Central memory CD8-positive, alpha-beta T cell (primary cell): ENCODE measurements around the gene TENT4A.

Experiments
- ATAC-seq: fragments of 150-1000 bp; cut with Tn5 transposase; replicated peaks from 2 replicates; pipeline ENCODE4 v1.10.0; 2022; ENCODE audit warnings: mild to moderate bottlenecking, moderate FRiP score, moderate number of reproducible peaks; ENCODE audit not compliant: poor library complexity, severe bottlenecking; ENCODE audit errors: extremely low read depth
- DNase-seq, 2 donors: peaks; one replicate each; pipeline ENCODE4 v3.0.0; 2021; ENCODE audit warnings: low spot score in 2 of 2
- H3K27ac Mint-ChIP-seq: one replicate; pipeline ENCODE4 v1.8.0; 2022; ENCODE audit warnings: low read depth, mild to moderate bottlenecking, moderate library complexity, mixed read lengths
- H3K27me3 Mint-ChIP-seq: one replicate; pipeline ENCODE4 v1.8.0; 2022; ENCODE audit warnings: mixed read lengths
- H3K36me3 Mint-ChIP-seq: one replicate; pipeline ENCODE4 v1.8.0; 2022; ENCODE audit warnings: mild to moderate bottlenecking, moderate library complexity, mixed read lengths; ENCODE audit not compliant: insufficient read depth
- H3K4me1 Mint-ChIP-seq: one replicate; pipeline ENCODE4 v1.8.0; 2022; ENCODE audit warnings: mixed read lengths
- H3K4me3 Mint-ChIP-seq: one replicate; pipeline ENCODE4 v1.8.0; 2022; ENCODE audit warnings: mild to moderate bottlenecking, moderate library complexity, mixed read lengths
- H3K9me3 Mint-ChIP-seq: one replicate; pipeline ENCODE4 v1.8.0; 2022; ENCODE audit warnings: mixed read lengths

TENT4A gene

GRCh38 chr5:6743161-6743560, 29.9 kb downstream of the TENT4A start:
- H3K36me3 Mint-ChIP-seq, result peaks cover 42% of the 10 kb centered on the region
- H3K27me3 Mint-ChIP-seq, result no peaks in the 10 kb centered on the region
- H3K27ac Mint-ChIP-seq, result no peak overlapping the region
- ATAC-seq, result no peak
- DNase-seq, result no peak
- H3K9me3 Mint-ChIP-seq, result no peaks in the 10 kb centered on the region
- H3K4me1 Mint-ChIP-seq, result peaks cover 4% of the 10 kb centered on the region
- no peak overlapping the region for H3K4me3 Mint-ChIP-seq

GRCh38 chr5:6744841-6745705, 31.8 kb downstream of the TENT4A start:
- no peak for DNase-seq
- H3K9me3 Mint-ChIP-seq, result no peaks in the 10 kb centered on the region
- peak overlapping the region; percentile 32 for H3K27ac Mint-ChIP-seq
- no peaks in the 10 kb centered on the region for H3K27me3 Mint-ChIP-seq
- H3K36me3 Mint-ChIP-seq, result peaks cover 35% of the 10 kb centered on the region
- no peak for ATAC-seq
- peaks cover 9% of the 10 kb centered on the region for H3K4me1 Mint-ChIP-seq
- H3K4me3 Mint-ChIP-seq, result no peak overlapping the region

GRCh38 chr5:6745706-6746222, 32.5 kb downstream of the TENT4A start:
- H3K27me3 Mint-ChIP-seq, result no peaks in the 10 kb centered on the region
- no peak for DNase-seq
- H3K4me3 Mint-ChIP-seq, result no peak overlapping the region
- peak; percentile 32 for ATAC-seq
- H3K9me3 Mint-ChIP-seq, result no peaks in the 10 kb centered on the region
- peaks cover 9% of the 10 kb centered on the region for H3K4me1 Mint-ChIP-seq
- H3K36me3 Mint-ChIP-seq, result peaks cover 36% of the 10 kb centered on the region
- no peak overlapping the region for H3K27ac Mint-ChIP-seq

- DNase-seq (no peak), ATAC-seq (no peak)
- H3K27me3 Mint-ChIP-seq, result no peaks in the 10 kb centered on the region
- H3K27ac Mint-ChIP-seq, result no peak overlapping the region
- peaks cover 9% of the 10 kb centered on the region for H3K4me1 Mint-ChIP-seq
- H3K9me3 Mint-ChIP-seq, result no peaks in the 10 kb centered on the region
- H3K4me3 Mint-ChIP-seq, result no peak overlapping the region
- peaks cover 40% of the 10 kb centered on the region for H3K36me3 Mint-ChIP-seq
These were observed 33.0 kb downstream of the TENT4A start for GRCh38 chr5:6746244-6746643.

GRCh38 chr5:6747103-6747502, 33.9 kb downstream of the TENT4A start:
- Mint-ChIP-seq H3K36me3 (peaks cover 38% of the 10 kb centered on the region), H3K9me3 (no peaks in the 10 kb centered on the region), H3K27me3 (no peaks in the 10 kb centered on the region), H3K27ac (no peak overlapping the region), H3K4me1 (peaks cover 9% of the 10 kb centered on the region), H3K4me3 (no peak overlapping the region)
- DNase-seq (no peak), ATAC-seq (no peak)

- Mint-ChIP-seq H3K9me3 (no peaks in the 10 kb centered on the region), H3K36me3 (peaks cover 39% of the 10 kb centered on the region), H3K27ac (no peak overlapping the region), H3K27me3 (no peaks in the 10 kb centered on the region), H3K4me3 (no peak overlapping the region), H3K4me1 (peaks cover 9% of the 10 kb centered on the region)
- ATAC-seq (no peak), DNase-seq (no peak)
These were observed 34.9 kb downstream of the TENT4A start for GRCh38 chr5:6748142-6748541.

- no peak for DNase-seq
- ATAC-seq, result no peak
- no peaks in the 10 kb centered on the region for H3K9me3 Mint-ChIP-seq
- peaks cover 41% of the 10 kb centered on the region for H3K36me3 Mint-ChIP-seq
- H3K4me3 Mint-ChIP-seq, result no peak overlapping the region
- H3K4me1 Mint-ChIP-seq, result peaks cover 9% of the 10 kb centered on the region
- H3K27me3 Mint-ChIP-seq, result no peaks in the 10 kb centered on the region
- H3K27ac Mint-ChIP-seq, result no peak overlapping the region
These were observed 35.9 kb downstream of the TENT4A start for GRCh38 chr5:6749026-6749716.

- Mint-ChIP-seq H3K27ac (no peak overlapping the region), H3K4me1 (peaks cover 9% of the 10 kb centered on the region), H3K36me3 (peaks cover 49% of the 10 kb centered on the region), H3K4me3 (no peak overlapping the region), H3K9me3 (no peaks in the 10 kb centered on the region), H3K27me3 (no peaks in the 10 kb centered on the region)
- ATAC-seq (no peak), DNase-seq (no peak)
These were observed 37.1 kb downstream of the TENT4A start for GRCh38 chr5:6750142-6750840.

GRCh38 chr5:6750951-6751685, 37.9 kb downstream of the TENT4A start:
- Mint-ChIP-seq H3K27ac (no peak overlapping the region), H3K4me3 (no peak overlapping the region), H3K27me3 (no peaks in the 10 kb centered on the region), H3K36me3 (peaks cover 50% of the 10 kb centered on the region), H3K4me1 (peaks cover 9% of the 10 kb centered on the region), H3K9me3 (no peaks in the 10 kb centered on the region)
- ATAC-seq (no peak), DNase-seq (no peak)

GRCh38 chr5:6752236-6752635, 39.0 kb downstream of the TENT4A start:
- Mint-ChIP-seq H3K4me1 (peaks cover 9% of the 10 kb centered on the region), H3K27ac (no peak overlapping the region), H3K4me3 (no peak overlapping the region), H3K9me3 (no peaks in the 10 kb centered on the region), H3K36me3 (peaks cover 48% of the 10 kb centered on the region), H3K27me3 (no peaks in the 10 kb centered on the region)
- DNase-seq, result no peak
- ATAC-seq, result no peak

- DNase-seq (no peak), ATAC-seq (no peak)
- H3K9me3 Mint-ChIP-seq, result no peaks in the 10 kb centered on the region
- H3K4me3 Mint-ChIP-seq, result no peak overlapping the region
- peaks cover 9% of the 10 kb centered on the region for H3K4me1 Mint-ChIP-seq
- H3K27ac Mint-ChIP-seq, result no peak overlapping the region
- no peaks in the 10 kb centered on the region for H3K27me3 Mint-ChIP-seq
- H3K36me3 Mint-ChIP-seq, result peaks cover 45% of the 10 kb centered on the region
These were observed 39.5 kb downstream of the TENT4A start for GRCh38 chr5:6752782-6753181.

- Mint-ChIP-seq H3K4me3 (no peak overlapping the region), H3K27me3 (no peaks in the 10 kb centered on the region), H3K4me1 (no peaks in the 10 kb centered on the region), H3K27ac (no peak overlapping the region), H3K9me3 (no peaks in the 10 kb centered on the region), H3K36me3 (peaks cover 42% of the 10 kb centered on the region)
- DNase-seq (no peak), ATAC-seq (no peak)
These were observed 40.6 kb downstream of the TENT4A start for GRCh38 chr5:6753851-6754250.
